Dermis microvascular lymphatic vessel endothelial cell (primary cell): ENCODE data around the gene DPP10. TPM values are rescaled to one million over a fixed set of nuclear protein-coding genes. Genes with fewer than 3 reads are reported as not detected.
"Not testable (repeated sequence)": the region's sequence is repeated elsewhere in the genome, so short reads cannot be mapped to it uniquely, and the experiment has no call there.

Experiments used
- DNase-seq, 2 donors: peaks; one replicate each; pipeline versions ENCODE4 v3.0.0 to v3.0.0-alpha.2; 2010; ENCODE audit warnings: low read depth in 2 of 2
- total RNA-seq: library from RNA; depleted of rRNA; stranded (reverse); fragments of >200 nt; gene quantifications from 2 replicates; pipeline ENCODE4 v1.2.1, GENCODE V29; 2014

Gene DPP10
- total RNA-seq, 1 donor from 2014 or later: not detected

DNA sequence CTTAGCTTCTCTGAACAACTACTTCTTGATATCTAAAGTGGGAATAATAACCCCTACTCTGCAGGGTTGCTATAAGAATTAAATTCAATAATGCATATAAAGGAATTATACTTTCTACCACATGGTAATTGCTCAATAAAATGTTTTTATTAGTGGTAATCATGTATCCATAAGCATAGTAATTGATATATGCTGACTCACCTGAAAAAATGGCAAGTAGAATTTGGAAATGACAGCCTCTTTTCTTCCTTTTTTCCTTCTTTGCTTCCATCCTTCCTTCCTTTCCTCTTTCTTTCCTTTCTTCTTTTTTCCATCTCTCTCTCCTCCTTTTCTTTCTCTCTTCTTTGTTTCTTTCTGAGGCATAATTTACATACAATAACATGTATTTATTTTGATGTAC lies 65.3 kb downstream of the DPP10 start:
- no peak for DNase-seq

DNA sequence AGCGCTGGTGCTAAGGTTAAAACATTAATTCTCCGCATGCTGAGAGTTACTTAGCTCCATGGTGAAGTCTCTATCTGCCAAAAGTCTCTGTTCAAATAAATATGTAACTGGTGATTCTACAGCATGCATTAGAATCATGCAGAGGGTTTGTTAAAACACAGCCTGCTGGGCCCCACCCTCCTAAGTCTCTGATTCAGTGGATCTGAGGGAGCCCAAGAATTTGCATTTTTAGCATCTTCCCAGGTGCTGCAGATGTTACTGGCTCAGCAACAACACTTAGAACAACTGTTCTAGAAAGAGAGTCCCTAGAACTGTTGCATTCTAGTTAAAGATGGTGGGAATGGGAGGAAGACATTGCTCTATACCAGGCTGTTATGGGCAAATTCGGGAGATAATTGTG lies 73.4 kb downstream of the DPP10 start:
- no peak for DNase-seq

DNA sequence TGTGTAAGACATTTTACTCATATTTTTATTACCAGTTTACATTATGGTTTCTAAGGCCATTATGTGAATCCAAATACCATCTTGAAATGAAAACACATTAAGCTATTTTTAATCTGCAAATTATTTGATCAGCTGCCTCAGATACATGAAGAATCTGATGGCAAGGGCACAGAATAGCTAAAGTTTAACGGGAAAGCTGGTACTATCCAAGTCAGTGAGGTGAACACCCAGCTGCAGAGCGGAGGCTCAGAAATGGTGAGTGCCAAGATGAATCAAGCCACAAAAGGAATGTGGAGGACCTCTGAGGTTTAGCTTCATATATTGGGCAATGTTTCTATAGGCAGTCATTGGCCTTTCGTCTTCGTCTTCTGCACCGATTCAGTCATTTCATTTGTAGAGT lies 75.1 kb downstream of the DPP10 start:
- DNase-seq: no peak

DNA sequence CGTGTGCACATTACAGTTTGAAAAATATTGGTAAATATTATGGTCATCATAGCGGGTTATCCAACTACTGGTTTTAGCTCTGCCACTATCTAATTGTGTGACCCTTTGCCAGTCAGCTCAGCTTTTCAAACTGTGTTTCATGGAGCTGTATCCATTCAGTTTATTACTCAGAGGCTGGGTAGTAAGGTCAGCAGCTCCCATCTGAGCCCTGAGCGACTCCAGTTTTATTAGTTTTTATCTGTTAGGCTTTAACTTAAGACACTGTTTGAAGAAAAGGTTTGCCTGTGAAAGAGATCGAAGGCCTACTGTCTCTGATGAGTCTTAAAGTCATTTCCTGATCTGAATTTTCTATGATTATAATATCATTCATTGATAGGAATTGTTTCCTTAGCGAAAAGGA lies 76.3 kb downstream of the DPP10 start:
- no peak for DNase-seq

DNA sequence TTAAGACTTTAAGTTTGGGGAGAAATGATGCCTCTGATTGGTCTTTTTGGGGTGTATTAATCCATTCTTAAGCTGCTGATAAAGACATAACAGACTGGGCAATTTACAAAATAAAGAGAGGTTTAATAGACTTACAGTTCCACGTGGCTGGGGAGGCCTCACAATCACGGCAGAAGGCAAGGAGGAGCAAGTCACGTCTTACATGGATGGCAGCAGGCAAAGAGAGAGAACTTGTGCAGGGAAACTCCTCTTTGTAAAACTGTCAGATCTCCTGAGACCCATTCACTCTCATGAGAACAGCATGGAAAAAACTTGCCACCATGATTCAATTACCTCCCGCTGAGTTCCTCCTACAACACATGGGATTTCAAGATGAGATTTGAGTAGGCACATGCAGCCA lies 80.2 kb downstream of the DPP10 start:
- not testable (repeated sequence) for DNase-seq

DNA sequence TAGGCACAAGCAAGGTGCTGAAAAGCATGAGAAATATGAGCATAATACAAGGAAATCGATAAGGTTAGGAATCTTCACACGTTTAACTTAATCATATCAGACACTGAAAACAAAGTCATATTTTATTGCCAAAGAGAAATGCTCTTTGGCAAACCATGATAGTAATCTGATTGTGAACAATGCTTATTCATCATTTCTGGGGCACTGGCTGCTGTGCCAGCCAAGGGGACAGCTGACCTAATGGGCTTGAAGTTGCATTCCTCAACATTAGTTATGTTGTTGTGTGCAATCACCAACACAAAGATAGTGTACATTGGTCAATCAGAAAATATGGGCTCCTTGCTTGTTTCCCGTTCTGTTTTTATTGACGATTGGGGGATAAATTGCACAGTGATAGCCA lies 83.5 kb downstream of the DPP10 start:
- no peak for DNase-seq

DNA sequence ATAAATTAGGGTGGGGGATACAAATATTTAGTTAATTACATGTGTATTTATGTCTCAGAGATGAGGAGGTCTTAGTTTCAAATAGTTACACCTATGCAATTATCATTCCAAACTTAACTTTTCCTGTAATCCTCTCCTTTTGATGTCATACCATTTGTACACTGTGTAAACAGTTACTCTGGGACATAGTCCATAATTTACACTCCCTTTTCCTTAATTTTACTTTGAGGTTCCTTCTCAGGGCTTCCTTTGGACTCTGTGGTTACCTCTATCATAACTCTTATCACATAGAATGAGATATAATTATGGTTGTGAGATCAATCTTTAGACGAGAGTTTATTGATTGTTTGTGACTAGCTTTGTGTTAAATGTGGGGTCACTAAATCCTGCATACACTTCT lies 84.4 kb downstream of the DPP10 start:
- DNase-seq: no peak

DNA sequence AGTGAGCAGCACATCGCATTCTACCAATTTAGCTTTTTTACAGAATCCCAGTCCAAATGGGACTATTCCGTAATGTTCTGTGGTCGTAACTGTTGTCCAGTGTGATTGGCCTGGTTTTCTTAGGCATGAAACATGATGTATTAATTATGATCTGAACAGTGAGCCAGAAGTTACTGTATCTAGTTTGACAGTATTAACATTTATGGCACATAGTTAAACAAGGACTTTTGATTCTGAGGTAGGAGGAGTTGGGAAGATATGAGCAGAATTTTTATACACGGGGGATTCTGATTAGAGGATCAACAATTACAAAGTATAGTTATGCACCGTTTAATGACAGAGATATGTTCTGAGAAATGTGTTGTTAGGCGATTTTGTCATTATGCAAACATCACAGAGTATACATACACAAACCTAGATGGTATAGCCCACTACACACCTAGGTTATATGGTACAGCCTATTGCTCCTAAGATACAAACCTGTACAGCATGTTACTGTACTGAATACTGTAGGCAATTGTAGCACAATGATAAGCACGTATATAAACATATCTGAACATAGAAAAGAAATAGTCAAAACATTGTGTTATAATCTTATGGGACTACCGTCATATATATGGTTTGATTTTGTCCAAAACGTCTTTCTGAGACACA lies 85.0 kb downstream of the DPP10 start:
- no peak for DNase-seq

DNA sequence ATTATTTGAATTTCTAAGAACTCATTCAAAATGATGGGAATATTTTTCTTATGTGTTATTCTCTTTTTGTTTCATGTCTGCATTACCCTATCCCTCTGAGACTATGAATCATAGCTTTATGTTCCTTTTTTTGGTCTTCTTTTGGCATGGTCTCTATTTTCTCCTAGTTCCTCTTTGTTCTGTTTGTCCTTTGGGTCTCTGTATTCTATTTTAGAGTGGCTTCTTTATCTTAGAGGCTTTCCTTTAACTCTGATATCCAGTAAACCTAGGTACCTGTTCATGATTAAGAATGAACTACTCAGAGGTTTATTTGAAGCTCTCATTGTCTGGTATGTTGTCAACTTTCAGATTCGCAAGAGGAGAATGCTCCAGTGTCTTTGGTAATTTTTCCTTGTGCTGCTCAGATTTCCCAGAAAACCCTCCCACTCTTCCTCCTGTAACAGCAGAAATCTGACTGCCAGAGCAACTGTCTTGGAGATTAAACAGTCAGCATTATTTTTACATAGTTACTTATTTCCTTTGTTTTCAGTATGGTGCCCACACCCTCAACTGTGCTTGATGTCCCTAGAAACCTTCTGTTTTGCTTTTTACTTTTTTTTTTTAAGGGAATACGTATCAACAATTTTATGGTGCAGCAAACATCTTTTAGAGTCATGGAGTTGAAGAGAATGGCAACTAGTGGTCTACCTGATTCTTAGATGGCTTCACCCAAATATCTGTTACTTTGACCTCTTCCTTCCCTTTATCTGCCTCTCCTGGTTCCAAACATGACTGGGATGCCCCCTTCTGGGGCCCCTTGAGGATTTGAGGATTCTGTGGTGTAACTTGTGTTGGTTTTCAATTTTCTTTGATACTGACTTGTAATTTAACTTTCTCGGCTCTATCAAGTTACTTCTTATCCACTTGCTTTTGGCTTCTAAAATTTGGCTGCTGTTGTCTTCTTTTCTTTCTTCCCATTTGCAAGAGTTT lies 92.0 kb downstream of the DPP10 start:
- no peak for DNase-seq

DNA sequence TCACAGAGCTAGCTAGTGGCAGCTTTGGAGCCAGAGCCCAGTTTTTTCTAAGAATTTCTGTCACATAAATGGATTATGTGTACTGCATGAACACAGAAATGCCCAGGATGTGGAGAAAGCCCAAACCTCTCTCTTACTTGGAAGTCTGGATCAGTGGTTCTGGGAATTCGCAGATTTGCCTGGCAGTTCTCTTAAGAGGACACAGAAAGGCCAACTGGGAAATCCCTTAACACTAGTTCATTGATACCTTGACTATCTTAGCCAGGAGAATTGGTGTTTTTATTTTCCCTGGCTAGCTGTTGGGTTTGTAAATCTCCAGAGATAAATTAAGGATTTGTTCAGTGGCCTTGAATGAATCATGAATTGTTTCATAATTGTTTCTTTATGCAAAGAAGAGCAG lies 95.3 kb downstream of the DPP10 start:
- DNase-seq: no peak

DNA sequence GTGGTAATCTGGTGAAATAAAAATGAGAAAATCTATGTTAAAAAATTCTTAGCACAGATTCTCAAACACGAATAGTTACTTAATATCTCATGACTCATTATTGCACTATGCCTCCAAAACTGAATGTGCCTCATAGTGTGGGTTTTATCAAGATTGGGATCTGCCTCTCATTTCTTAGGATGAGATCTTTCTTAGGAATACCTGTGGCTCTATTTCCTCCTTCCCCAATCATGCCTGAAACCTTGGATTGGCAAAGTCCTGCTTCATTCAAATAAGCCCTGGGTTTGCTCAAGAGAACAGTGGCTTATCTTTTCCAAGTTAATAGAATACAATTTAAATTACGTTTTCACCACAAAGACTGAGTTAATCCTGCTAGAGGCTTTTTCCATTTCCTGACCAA lies 100.3 kb downstream of the DPP10 start:
- no peak for DNase-seq

DNA sequence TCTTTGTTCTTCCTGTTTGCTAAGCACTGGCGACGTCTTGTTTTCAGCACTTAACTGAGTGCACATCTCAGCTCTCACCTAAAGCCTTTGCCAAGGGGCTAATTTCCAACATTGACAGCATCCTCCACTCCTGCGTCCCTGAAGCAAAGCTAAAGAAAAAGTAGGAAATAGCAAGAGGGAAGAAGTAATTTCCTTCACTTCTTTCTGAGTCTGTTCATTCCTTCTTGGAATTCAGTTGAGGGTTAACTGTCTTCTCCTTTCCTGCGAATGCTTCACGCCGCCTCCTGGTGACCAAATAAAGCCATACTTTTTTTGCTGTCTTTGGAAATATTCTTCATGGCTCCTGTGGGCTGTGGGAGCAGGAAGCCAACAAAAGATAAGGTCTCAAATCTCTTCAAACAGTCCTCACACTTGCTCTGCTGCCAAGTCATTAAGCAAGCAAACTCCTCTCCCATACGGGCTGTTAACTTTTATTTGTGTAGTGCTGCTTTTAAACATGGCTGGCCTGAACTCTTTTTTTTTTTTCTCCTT lies 100.9 kb downstream of the DPP10 start:
- no peak for DNase-seq

DNA sequence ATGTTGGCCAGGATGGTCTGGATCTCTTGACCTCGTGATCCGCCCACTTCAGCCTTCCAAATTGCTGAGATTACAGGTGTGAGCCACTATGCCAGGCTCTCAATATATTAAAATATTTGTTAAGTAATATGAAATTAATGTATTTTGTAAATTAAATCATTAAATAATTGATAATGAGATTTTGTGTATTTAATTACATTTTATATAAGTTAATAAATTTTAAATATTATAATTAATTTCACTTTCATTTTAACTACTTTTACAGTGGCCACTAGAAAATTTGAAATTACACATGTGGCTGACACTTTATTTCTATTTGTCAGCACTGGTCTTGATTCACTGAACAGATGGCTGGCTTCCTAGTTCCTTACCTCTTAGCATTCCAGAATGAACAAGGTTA lies 102.6 kb downstream of the DPP10 start:
- no peak for DNase-seq

DNA sequence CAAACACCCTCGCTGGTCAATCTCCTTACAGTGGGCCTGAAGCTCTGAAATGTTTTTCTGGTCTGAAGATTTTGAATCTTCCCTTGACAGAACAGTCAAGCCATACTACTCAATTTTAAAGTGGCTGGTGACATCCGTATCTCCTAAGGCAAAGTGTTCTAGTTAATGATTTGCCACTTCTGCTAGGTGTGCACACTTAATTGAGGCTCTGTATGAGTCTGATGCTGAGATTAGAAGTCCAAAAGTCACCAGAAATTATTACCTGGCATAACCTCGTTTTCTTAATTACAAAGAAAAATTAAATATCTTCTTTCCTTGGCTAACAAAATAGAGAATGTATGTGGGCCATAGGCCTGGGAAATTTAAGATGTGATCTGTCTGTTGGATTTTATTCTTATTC lies 104.1 kb downstream of the DPP10 start:
- no peak for DNase-seq

DNA sequence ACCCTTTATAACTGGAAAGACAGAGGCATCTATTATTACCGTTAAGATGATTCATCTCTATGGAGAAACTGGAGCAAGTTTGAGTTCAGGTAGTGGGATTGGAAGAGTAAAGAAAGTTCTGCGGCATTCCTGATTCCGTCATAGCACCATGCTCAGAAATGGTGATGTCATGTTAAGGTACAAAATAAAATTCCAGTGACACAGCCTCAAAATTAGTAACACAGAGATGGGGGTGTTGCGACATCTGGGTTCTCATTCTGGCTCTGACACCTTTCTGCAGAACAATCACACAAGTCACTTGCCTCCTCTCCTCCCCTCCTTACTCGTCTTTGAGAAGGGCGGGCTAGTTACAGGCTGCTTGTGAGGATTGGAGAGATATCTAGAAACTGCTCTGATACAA lies 105.7 kb downstream of the DPP10 start:
- DNase-seq: no peak

DNA sequence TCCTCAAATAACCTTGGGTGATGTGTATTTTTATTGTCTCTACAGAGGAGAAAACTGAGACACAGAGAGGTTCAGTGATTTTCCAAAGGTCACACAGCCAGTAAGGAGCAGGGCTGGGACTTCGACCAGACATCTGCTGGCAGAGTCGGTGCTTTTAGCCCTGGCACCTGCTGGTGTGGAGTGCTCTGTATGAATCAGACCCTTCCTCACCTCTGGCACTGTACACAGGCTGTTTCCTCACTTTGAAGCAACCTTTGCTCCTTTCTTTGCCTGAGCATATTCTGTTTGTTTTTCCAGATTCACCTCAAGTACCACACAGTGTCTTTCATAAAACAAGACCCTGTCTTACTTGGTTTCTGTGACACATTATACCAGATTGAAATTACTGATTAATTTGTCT lies 107.9 kb downstream of the DPP10 start:
- DNase-seq: no peak

DNA sequence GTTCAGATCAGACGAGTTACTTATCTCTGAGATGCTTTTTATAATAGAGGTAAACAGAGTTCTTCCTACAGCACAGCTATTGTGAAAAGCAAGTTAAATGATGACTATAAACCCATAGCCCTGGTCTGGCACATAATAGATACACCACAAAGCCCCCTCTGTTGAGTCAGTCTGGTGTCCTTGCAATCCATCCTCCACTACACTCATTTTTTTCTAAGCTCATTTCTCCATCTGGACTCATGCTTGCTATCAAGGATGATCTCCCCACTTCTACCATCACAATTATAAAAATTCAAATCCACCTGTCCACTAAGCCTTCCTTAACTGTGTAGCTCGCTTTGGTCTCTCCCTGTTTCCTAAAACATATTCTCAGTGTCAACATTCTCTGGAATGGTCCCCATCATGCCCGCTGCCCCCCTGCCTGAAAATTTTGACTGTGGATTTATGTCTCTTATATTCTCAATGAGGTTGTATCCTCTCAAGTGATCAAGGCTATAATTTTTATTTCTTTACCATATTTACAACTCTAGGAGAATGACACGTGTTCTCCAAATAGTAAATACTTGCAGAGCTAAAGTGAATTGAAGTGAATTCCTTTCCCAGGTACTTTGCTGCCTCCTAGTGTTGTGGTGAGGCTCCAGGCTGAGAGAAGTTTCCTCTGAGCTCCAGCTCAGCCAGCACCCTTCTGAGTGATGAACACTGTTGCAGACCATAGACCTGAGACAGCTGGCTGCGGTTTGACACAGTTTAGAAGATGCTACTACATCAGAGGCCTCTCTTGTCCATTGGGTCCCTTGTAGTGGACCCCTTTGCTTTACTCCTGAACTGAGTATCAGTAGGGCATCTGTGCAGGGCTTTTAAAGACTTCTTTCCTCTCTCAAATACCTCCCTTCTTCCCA lies 108.7 kb downstream of the DPP10 start:
- DNase-seq: peak; percentile 2 to 12

DNA sequence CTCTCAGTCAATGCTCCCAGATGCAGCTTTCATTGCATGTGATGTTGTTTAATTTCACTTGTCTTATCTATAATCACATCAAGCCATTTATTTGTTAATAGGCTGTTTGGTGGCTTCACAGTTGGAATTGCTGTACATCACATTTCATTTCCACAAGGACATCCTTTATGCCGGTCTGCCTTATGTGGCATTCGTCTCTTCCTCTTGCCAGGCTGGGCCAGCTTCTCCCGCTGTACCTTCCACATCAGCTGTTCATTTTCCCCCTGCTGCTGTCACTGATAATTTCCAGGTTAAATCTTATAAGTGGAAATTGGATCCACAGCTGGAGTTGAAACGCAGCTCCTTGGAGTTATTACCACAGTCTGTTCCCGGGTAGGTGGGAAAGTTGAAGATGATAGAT lies 110.6 kb downstream of the DPP10 start:
- DNase-seq: no peak

DNA sequence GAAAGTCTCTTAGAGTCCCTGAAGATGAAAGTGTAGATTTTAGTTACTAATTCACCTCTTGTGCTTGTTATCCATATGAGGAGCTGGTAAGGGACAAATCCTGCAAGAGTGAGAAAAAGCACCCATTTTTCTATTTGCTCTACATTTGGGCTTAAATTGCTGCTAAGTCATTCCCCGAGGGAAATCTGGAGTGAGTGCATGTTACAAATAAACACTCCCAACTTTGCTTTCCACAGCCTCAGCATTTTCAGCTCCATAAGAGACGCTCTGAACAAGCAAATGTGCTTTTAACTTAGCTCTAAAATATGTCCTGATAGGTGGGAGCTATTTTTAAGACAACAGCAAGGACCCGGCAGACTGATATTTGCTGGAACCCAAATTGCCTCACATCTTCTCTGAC lies 126.7 kb downstream of the DPP10 start:
- DNase-seq: no peak

DNA sequence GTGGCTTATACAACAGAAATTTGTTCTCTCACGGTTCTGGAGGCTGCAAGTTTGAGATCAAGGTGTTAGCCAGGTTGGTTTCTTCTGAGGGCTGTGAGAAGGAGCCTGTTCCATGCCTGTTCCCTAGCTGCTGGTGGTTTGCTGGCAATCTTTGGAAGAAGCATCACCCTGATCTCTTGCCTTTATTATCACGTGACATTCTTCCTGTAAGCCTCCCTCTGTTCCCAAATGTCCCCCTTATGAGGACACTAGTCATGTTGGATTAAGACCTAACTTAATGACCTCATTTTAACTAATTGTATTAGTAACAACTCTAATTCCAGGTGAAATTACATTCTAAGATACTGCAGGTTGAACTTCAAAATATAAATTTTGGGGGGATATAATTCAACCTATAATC lies 135.2 kb downstream of the DPP10 start:
- DNase-seq: no peak

DNA sequence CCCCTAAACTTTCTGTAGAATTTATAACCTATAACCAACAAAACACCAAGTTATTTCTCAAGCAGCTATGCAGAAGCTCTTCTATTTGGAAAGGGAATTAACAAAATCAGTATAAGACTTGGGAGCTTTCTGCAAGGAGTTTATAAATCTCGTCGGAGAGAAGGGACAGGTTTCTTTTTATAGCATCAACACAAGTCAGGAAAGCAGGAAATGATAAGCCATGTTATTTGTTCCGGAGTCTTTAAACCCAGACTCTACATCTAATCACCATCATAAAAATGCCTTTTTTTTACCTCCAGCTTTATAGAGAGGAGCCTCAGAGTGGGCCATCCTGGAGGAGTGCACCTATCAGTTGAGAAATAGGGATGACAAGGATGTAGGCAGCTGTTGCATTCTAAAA lies 137.1 kb downstream of the DPP10 start:
- DNase-seq: no peak

DNA sequence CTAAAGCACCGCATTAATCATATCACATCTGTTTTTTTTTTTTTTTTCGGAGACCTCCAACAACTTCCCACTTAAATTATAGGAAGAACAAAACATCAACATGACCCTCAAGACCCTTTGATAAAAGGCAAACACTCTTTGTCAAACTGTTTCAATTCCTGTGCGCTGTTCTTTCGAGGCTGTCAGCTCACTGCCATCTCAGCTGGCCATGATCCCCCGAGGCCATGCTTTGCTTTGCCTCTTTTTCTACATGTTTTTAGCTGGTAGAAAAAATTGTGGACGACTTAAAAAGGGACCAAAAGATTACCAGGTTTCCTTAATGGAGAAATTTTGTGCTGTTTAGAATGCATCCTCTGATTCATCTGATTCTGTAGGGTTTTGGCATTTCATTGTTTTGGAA lies 138.2 kb downstream of the DPP10 start:
- DNase-seq: no peak
